Fibroblast of mammary gland (primary cell): ENCODE measurements around the gene BTRC.
"Not testable (repeated sequence)": the region's sequence is repeated elsewhere in the genome, so short reads cannot be mapped to it uniquely, and the experiment has no call there.

ENCODE experiments used
- DNase-seq: peaks from one replicate; pipeline ENCODE4 v3.0.0-alpha.2; 2010; ENCODE audit warnings: low read depth
- H3K4me3 ChIP-seq: 2 replicates; pipeline ENCODE4 v1.5.1; 2011; ENCODE audit warnings: low read depth, mild to moderate bottlenecking, low read length, moderate library complexity; ENCODE audit not compliant: control insufficient read depth
- TF ChIP-seq, protein P1 (sequence below): conservative IDR thresholded peaks from 2 replicates; pipeline ENCODE4 v1.5.1; 2011; ENCODE audit warnings: low read depth, low read length, inconsistent platforms; ENCODE audit not compliant: control insufficient read depth, insufficient read depth

The BTRC gene

DNA sequence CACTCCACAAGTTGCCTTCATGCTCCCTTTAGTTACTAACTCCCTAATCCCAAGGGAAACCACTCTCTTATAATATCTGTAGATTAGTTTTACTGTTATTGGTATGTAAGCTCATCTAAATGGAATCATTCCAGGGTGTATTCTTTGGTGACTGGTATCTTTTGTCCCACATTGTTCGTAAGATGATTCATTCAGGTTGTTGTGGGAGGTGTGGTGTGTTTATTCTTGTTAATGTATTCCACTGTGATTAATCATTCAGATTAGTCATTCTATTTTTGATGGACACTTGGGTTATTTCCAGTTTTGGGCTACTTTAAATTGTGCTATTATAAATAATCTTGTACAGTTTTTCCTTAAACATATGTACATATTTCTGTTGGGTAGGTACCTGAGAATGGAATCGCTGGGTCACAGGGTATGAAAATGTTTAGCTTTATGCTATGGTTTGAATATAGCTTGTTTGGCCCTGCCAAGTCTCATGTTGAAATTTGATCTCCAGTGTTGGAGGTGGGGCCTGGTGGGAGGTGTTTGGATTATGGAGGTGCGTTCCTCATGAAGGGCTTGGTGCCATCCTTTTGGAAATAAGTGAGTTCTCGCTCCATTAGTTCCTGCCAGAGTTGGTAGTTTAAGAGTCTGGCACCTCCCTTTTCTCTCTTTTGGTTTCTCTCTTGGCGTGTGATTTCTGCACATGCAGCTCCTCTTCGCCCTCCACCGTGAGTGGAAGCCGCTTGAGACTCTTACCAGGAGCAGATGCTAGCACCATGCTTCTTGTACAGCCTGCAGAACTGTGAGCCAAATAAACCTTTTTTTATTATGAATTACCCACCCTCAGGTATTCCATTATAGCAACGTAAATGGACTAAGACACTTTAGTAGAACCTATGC, 13.8 kb downstream of the BTRC start:
- DNase-seq, result peak; percentile 77
- H3K4me3 ChIP-seq, result no peak overlapping the region
- TF ChIP-seq, protein P1, sequence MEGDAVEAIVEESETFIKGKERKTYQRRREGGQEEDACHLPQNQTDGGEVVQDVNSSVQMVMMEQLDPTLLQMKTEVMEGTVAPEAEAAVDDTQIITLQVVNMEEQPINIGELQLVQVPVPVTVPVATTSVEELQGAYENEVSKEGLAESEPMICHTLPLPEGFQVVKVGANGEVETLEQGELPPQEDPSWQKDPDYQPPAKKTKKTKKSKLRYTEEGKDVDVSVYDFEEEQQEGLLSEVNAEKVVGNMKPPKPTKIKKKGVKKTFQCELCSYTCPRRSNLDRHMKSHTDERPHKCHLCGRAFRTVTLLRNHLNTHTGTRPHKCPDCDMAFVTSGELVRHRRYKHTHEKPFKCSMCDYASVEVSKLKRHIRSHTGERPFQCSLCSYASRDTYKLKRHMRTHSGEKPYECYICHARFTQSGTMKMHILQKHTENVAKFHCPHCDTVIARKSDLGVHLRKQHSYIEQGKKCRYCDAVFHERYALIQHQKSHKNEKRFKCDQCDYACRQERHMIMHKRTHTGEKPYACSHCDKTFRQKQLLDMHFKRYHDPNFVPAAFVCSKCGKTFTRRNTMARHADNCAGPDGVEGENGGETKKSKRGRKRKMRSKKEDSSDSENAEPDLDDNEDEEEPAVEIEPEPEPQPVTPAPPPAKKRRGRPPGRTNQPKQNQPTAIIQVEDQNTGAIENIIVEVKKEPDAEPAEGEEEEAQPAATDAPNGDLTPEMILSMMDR, result no peak

DNA sequence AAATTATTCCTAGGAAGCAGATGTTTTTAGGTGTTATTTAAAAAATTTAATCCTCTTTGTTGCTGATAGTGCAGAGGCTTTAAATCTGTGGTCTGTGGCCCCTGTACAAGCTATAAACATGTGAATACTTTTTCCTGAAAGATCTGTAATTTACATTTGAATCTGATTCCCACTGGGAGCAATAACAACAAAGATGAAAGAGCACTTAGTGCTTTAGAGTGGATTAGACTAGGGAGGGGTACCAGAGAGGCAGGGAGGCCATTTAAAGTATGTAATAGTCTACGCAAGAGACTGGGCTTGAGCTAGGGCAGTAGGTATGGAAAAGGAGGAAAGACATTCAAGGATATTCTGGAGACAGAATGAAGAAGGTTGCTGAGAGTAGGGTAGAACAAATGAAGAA, 19.1 kb downstream of the BTRC start:
- TF ChIP-seq, protein P1, result no peak
- H3K4me3 ChIP-seq, result no peak overlapping the region
- DNase-seq, result no peak

- DNase-seq, H3K4me3 ChIP-seq: not testable (repeated sequence)
These were observed 20.0 kb downstream of the BTRC start for GRCh38 chr10:101373993-101374392.

DNA sequence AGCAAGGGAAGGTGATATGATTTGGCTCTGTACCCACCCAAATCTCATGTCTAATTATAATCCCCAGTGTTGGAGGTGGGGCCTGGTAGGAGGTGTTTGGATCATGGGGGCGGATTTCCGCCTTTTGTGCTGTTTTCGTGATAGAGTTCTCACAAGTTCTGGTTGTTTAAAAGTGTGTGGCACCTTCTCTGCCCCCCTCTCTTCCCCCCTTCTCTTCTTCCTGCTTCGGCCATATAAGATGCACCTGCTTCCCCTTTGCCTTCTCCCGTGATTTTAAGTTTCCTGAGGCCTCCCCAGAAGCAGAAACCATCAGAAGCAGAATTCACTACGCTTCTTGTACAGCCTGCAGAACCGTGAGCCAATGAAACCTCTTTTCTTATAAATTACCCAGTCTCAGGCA, 21.1 kb downstream of the BTRC start:
- DNase-seq, result no peak
- no peak overlapping the region for H3K4me3 ChIP-seq
- TF ChIP-seq, protein P1, result no peak

GRCh38 chr10:101379663-101380352, 25.8 kb downstream of the BTRC start:
- no peak for DNase-seq
- H3K4me3 ChIP-seq, result no peak overlapping the region

GRCh38 chr10:101380353-101381017, 26.5 kb downstream of the BTRC start:
- H3K4me3 ChIP-seq, result no peak overlapping the region
- TF ChIP-seq, protein P1, result no peak
- DNase-seq, result peak; percentile 31

More at GRCh38 chr10:101379663-101380352, 25.8 kb downstream of the BTRC start:
- TF ChIP-seq, protein P1, result no peak

DNA sequence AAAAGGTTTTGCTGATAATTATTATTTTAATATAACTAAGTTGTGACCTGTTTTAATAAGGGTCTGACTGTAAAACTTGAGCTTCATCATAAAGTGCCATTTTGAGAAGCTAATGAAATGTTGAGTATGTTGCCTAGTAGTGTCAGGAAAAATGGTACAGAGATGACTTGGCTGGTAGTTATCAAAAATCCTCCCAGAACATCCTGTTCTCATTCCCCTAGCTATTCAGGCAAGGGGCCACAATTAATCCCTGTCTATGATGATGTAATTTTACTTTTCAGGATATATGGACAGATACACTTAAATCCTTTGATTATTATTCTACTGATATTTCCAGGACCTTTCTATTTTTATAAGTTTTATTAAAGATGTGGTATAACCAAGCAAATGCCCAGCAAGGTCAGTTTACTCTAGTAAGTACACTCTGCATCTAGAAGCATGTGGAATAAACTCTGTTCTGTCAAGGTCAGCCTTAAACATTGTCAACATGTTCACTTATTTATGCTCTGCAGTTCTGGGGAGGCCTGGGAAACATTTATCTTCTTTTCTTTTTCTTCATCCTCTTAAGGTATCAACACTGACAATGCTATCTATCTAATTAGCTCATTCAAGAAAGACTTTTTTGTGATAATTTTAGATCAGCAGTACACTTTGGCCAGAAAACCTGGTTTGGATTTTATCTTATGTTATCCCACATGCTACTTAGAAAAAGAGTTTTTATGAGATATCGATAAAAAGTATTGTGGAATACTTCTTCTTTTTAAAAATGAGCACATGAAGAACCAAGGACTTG, 32.1 kb downstream of the BTRC start:
- DNase-seq, result peak; percentile 46
- TF ChIP-seq, protein P1, result no peak
- no peak overlapping the region for H3K4me3 ChIP-seq
